ENCODE data around the gene TACR2.

DNA sequence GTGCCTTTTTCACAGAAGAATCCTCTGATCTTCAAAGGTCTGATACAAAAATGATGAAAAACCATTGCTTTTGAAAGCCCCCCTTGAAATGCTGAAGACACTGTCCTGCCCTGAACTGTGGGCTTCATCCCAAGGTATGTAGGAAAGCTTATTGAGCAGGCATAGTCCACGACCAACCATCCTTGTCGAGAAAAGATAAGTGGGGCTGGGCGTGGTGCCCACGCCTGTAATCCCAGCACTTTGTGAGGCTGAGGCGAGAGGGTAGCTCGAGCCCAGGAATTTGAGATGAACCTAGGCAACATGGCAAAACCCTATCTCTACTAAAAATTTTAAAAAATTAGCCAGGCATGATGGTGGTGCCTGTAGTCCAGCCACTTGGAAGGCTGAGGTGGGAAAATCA lies 25.6 kb downstream of the TACR2 start:
- TF ChIP-seq, protein P1, sequence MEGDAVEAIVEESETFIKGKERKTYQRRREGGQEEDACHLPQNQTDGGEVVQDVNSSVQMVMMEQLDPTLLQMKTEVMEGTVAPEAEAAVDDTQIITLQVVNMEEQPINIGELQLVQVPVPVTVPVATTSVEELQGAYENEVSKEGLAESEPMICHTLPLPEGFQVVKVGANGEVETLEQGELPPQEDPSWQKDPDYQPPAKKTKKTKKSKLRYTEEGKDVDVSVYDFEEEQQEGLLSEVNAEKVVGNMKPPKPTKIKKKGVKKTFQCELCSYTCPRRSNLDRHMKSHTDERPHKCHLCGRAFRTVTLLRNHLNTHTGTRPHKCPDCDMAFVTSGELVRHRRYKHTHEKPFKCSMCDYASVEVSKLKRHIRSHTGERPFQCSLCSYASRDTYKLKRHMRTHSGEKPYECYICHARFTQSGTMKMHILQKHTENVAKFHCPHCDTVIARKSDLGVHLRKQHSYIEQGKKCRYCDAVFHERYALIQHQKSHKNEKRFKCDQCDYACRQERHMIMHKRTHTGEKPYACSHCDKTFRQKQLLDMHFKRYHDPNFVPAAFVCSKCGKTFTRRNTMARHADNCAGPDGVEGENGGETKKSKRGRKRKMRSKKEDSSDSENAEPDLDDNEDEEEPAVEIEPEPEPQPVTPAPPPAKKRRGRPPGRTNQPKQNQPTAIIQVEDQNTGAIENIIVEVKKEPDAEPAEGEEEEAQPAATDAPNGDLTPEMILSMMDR (conservative IDR thresholded peaks at IDR 0.05): no peak
- TF ChIP-seq ZFX (IDR thresholded peaks at IDR 0.05): no peak

All from C4-2B (cell line).